ENCODE results near the gene FSTL1. TPM values are rescaled to one million over a fixed set of nuclear protein-coding genes. Genes with fewer than 3 reads are reported as not detected.

Gene FSTL1
- total RNA-seq, 2 experiments from 2014 or later, result 1.0 to 2.9 TPM

DNA sequence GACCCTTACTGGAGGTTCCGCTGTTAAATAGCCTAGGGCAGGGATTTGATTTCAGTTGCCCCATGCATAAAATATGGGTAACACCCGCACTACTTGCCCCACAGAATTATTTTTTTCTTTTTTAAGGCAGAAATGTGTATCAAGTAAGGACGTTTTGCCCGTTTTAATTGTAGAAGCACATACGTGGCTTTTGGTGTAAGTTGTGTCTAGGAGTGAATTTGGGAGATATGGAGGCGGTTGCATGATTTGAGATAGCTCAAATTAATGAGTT, 101.0 kb downstream of the FSTL1 start:
- peak overlapping the region; percentile 93 for H3K4me3 Mint-ChIP-seq
- intact Hi-C loops (cut with micrococcal nuclease), result loop anchor here (2.0 to 10.0 kb wide), 3 partner anchors 43 to 255 kb away; partner anchors contain the start of gene GSK3B
- no peaks in the 10 kb centered on the region for H3K9me3 Mint-ChIP-seq
- CTCF ChIA-PET, result interaction anchor here (0.6 to 3.1 kb wide), 3 partner anchors 67 to 209 kb away, joined by 5 to 27 read pairs (median 6); no protein-coding TSS in a partner anchor
- H3K27ac Mint-ChIP-seq, result peak overlapping the region; percentile 95
- peaks cover 23% of the 10 kb centered on the region for H3K36me3 Mint-ChIP-seq (ENCODE audit: low read depth)
- TF ChIP-seq, protein P1, sequence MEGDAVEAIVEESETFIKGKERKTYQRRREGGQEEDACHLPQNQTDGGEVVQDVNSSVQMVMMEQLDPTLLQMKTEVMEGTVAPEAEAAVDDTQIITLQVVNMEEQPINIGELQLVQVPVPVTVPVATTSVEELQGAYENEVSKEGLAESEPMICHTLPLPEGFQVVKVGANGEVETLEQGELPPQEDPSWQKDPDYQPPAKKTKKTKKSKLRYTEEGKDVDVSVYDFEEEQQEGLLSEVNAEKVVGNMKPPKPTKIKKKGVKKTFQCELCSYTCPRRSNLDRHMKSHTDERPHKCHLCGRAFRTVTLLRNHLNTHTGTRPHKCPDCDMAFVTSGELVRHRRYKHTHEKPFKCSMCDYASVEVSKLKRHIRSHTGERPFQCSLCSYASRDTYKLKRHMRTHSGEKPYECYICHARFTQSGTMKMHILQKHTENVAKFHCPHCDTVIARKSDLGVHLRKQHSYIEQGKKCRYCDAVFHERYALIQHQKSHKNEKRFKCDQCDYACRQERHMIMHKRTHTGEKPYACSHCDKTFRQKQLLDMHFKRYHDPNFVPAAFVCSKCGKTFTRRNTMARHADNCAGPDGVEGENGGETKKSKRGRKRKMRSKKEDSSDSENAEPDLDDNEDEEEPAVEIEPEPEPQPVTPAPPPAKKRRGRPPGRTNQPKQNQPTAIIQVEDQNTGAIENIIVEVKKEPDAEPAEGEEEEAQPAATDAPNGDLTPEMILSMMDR (IDR thresholded peaks at IDR 0.05), result no peak
- H3K27me3 Mint-ChIP-seq, result peaks cover 7% of the 10 kb centered on the region
- no peak for ATAC-seq
- H3K4me1 Mint-ChIP-seq (ENCODE audit: low read depth), result peaks cover 37% of the 10 kb centered on the region
- DNase-seq, result no peak
- POLR2A ChIA-PET, result interaction anchor here (0.6 to 2.3 kb wide), 5 partner anchors 9 to 254 kb away, joined by 3 to 11 read pairs (median 4); no protein-coding TSS in a partner anchor

DNA sequence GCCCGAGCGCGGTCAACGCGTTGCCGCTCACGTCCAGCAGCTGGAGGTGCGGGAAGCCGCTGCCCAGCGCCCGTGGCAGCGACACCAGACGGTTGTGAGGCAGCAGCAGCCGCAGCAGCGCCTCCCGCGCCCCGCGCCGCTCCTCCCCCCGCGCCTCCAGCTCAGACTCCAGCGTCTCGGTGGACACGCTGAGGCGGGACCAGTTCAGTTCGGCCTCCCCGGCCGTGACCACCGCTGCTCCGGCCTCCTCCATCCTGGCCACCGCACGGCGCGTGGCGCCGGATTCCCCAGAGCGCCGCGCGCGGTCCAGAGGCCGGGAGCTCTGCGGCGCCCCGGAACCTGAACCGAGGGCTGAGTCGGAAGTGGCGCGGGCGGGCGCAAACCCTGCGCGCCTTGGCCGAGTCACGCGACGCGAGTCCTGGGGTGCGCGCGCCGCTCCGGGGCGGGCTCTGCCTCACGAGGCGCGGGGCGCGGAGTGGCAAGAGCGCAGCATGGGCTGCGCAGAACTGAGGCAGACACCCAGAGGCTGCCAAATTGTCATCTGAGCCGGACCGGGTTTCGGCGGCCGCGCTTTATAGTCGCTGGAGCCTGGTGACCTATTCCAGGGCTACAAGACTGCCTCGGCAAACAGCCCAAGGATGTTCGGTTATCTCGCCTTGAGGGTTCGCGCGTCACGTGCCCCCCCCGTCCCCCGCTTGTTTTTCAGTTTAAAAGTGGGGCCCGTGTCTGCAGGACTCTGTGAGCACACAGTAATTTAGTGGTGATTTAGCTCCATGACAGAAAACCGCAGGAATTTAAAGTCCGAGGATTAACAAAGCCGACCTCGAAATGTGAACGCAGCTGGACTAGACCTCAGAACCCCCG, 101.6 kb downstream of the FSTL1 start, which contains the start of gene LRRC58:
TSS of gene LRRC58 (minus strand) at position 364 of the 864 bp plus-strand sequence. CDS start at position 253, 111 bp downstream.
- TF ChIP-seq, protein P1 (IDR thresholded peaks at IDR 0.05), result no peak
- H3K9me3 Mint-ChIP-seq, result no peaks in the 10 kb centered on the region

DNA sequence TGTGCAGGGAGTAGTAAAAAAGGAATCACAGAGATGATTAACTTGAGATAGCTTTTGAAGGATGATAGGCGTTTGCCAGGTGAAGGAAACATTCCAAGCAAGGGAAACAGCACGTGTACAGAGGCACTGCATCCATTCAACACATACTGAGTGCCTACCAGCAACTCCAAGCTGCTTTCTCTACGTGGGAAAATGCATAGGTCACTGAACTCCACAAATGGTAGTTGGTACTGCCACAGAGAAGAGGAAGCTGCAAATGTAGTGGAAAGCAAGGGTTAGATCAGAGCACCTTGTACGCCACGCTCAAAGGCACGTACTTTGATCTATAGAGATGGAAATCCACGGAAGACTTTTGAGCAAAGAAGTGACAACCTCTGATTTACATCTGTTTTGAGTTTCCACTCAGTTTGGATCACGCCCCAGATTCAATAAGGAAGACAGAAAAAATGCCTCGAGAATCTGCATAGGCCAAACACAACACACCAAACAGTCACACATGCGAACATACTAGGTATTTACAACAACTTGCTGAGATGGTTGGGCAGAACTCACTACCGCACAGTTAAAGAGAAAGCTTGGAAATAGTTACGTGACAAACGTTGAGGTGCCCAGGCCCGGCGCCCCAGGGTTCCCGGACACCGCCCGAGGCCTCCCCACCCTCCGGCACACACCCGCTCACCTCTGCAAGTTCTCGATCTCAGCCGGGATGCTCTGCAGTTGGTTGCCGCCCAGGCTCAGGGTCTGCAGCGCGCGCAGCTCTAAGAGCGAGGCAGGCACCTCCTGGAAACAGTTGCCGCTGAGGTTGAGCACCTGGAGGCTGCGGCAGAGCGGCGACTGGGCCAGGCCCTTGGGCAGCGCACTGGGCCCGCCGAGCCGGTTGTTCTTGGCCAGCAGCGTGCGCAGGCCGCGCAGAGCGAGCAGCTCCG, 102.5 kb downstream of the FSTL1 start:
- POLR2A ChIA-PET, result interaction anchor here (0.6 to 2.3 kb wide), 12 partner anchors 8 to 273 kb away, joined by 3 to 11 read pairs (median 4); partner anchors contain the start of gene NDUFB4
- DNase-seq (peak; percentile 68), ATAC-seq (peak; percentile 51)
- TF ChIP-seq, protein P1 (IDR thresholded peaks at IDR 0.05), result no peak
- Mint-ChIP-seq H3K27me3 (peaks cover 3% of the 10 kb centered on the region), H3K27ac (peak overlapping the region; percentile 95), H3K9me3 (no peaks in the 10 kb centered on the region), H3K4me3 (peak overlapping the region; percentile 93), H3K4me1 (ENCODE audit: low read depth) (peaks cover 50% of the 10 kb centered on the region), H3K36me3 (ENCODE audit: low read depth) (peaks cover 30% of the 10 kb centered on the region)
- intact Hi-C loops (cut with micrococcal nuclease), result loop anchor here (2.0 to 5.0 kb wide), 2 partner anchors 42 to 69 kb away; no protein-coding TSS in a partner anchor
- CTCF ChIA-PET, result interaction anchor here (1.6 to 3.1 kb wide), 3 partner anchors 69 to 211 kb away, joined by 4 to 27 read pairs (median 6); no protein-coding TSS in a partner anchor

More for the DNA sequence above, 101.6 kb downstream of the FSTL1 start, which contains the start of gene LRRC58:
- peaks cover 7% of the 10 kb centered on the region for H3K27me3 Mint-ChIP-seq
- H3K4me1 Mint-ChIP-seq (ENCODE audit: low read depth), result peaks cover 43% of the 10 kb centered on the region
- peaks cover 25% of the 10 kb centered on the region for H3K36me3 Mint-ChIP-seq (ENCODE audit: low read depth)
- ChIA-PET POLR2A (interaction anchor here (0.6 to 2.3 kb wide), 13 partner anchors 9 to 274 kb away, joined by 3 to 11 read pairs (median 4); partner anchors contain the start of gene NDUFB4), CTCF (interaction anchor here (0.6 to 3.1 kb wide), 4 partner anchors 68 to 210 kb away, joined by 4 to 27 read pairs (median 6); no protein-coding TSS in a partner anchor)
- peak; percentile 90 for DNase-seq
- peak; percentile 93 for ATAC-seq
- intact Hi-C loops (cut with micrococcal nuclease), result loop anchor here (2.0 to 5.0 kb wide), 2 partner anchors 42 to 68 kb away; no protein-coding TSS in a partner anchor
- H3K27ac Mint-ChIP-seq, result peak within 1 kb of the TSS; percentile 95
- H3K4me3 Mint-ChIP-seq, result peak within 1 kb of the TSS; percentile 93

DNA sequence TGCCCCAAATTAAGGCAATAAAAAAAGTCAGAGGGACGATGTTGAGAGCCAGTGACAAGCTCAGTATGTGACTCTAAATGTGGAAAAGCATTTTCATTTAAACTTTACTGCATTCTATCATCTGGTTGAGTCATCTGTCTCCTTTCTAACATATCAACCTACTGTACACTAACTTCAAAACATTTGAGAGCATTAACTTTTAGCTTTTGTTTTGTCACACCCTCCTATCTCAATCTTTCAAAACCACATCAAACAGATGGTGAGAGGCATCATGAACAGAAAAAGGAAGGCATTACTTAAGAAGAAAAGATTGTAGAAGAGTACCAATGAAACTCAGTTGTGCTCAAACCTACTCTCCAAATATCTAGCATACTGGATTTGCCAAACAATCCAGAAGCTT, 106.4 kb downstream of the FSTL1 start:
- Mint-ChIP-seq H3K36me3 (ENCODE audit: low read depth) (peaks cover 55% of the 10 kb centered on the region), H3K4me3 (peak overlapping the region; percentile 8), H3K9me3 (peaks cover 10% of the 10 kb centered on the region), H3K27ac (peak overlapping the region; percentile 36), H3K27me3 (no peaks in the 10 kb centered on the region), H3K4me1 (ENCODE audit: low read depth) (peaks cover 63% of the 10 kb centered on the region)
- intact Hi-C loops (cut with micrococcal nuclease), result no loop called here
- TF ChIP-seq, protein P1 (IDR thresholded peaks at IDR 0.05), result no peak
- ChIA-PET CTCF (interaction anchor here (0.9 to 1.5 kb wide), 5 partner anchors 8 to 217 kb away, joined by 3 to 5 read pairs (median 4); no protein-coding TSS in a partner anchor), POLR2A (no interaction called here)
- DNase-seq (no peak), ATAC-seq (peak; percentile 24)

Other genes with a start within 250 kb of the FSTL1 start
- not detected for gene GPR156, start 165.8 kb downstream of the FSTL1 start, total RNA-seq
- gene LRRC58, start 101.6 kb downstream of the FSTL1 start, total RNA-seq, result 10 to 100 TPM; 29.1 to 30.7 TPM
- gene NDUFB4, start 145.3 kb upstream of the FSTL1 start, total RNA-seq, result 100 to 1,000 TPM; 147 to 162 TPM
- under 1 TPM; 0.16 to 0.78 TPM for gene HGD, start 231.2 kb upstream of the FSTL1 start, total RNA-seq

All from activated CD8-positive, alpha-beta T cell treated with anti-CD3 and anti-CD28 coated beads for 36 hours (primary cell).